ENCODE results near the gene CHSY1. TPM values are rescaled to one million over a fixed set of nuclear protein-coding genes. Genes with fewer than 3 reads are reported as not detected.

Gene CHSY1
- polyA plus RNA-seq, 1 donor from 2014 or later, result 16.1 TPM

DNA sequence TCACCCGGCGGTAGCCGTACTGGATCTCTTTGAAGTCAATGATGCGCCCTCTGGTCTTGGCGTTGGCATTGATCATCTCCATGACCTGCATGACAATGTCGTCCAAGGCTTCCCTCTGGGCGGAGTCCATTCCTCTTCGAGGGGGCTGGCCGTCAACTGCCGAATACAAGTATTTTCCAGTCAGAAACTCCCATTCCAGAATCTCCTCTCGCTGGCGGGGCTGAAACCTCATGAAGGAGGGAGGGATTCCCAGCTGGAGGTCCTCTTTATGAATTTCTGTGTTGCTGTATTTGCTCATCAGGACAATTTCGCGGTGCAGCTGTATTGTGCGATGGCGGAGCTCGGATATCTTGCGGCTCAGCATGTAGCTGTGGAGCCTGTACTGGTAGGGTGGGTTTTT lies 73.4 kb downstream of the CHSY1 start:
- Histone ChIP-seq H2AFZ (ENCODE audit: low read depth, low read length) (no peak overlapping the region), H3K9ac (ENCODE audit: low read length) (no peak overlapping the region), H3K79me2 (replicated peaks; ENCODE audit: insufficient read depth, low read length) (peaks cover 7% of the 10 kb centered on the region), H3K36me3 (ENCODE audit: insufficient read depth, low read length) (peaks cover 3% of the 10 kb centered on the region), H3F3A (ENCODE audit: insufficient read depth, low read length, poor library complexity, severe bottlenecking) (no peaks in the 10 kb centered on the region), H3K4me3 (ENCODE audit: low read length) (no peak overlapping the region), H3K27me3 (ENCODE audit: insufficient read depth, low read depth, low read length) (no peaks in the 10 kb centered on the region), H3K27ac (ENCODE audit: low read length) (no peak overlapping the region), H4K20me1 (ENCODE audit: insufficient read depth) (no peaks in the 10 kb centered on the region), H3K9me3 (ENCODE audit: low read length) (no peaks in the 10 kb centered on the region), H3K9me2 (ENCODE audit: insufficient read depth, low read length) (no peaks in the 10 kb centered on the region), H3K4me2 (ENCODE audit: low read length) (no peak overlapping the region)
- TF ChIP-seq REST (IDR thresholded peaks at IDR 0.05; ENCODE audit: borderline replicate concordance) (no peak), SMC3 (conservative IDR thresholded peaks at IDR 0.05; ENCODE audit: poor library complexity) (no peak), EP300 (conservative IDR thresholded peaks at IDR 0.05; ENCODE audit: poor library complexity, severe bottlenecking) (no peak), EZH2 (IDR thresholded peaks at IDR 0.05; ENCODE audit: borderline replicate concordance, insufficient read depth, low read length, poor library complexity, severe bottlenecking) (no peak), RAD21 (conservative IDR thresholded peaks at IDR 0.05) (no peak), MXI1 (conservative IDR thresholded peaks at IDR 0.05; ENCODE audit: poor library complexity, severe bottlenecking) (no peak), POLR2AphosphoS5 (IDR thresholded peaks at IDR 0.05) (no peak), CTCF (IDR thresholded peaks at IDR 0.05; ENCODE audit: poor library complexity, severe bottlenecking) (no peak), TAF1 (IDR thresholded peaks at IDR 0.05; ENCODE audit: low read depth) (no peak)

DNA sequence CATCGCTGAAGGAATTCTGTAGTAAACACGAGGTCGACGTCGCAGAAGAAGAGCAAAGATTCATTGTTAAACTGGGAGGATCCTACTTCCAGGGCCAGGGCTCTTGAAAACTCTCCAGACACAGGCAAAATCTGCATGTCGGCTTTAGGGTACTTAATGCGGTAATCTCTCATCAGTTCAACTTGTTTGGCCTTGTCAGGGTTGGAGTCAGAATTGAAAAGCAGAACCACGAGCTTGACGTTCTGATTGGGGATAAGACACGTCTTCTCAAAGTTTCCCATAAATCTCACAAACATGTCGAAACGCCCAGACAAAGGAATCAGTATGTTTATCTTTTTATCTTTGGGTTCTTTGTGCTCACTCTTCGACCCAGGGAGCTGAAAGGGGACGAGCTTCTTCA lies 74.0 kb downstream of the CHSY1 start:
- H4K20me1 ChIP-seq (ENCODE audit: insufficient read depth), result no peaks in the 10 kb centered on the region
- H3K36me3 ChIP-seq (ENCODE audit: insufficient read depth, low read length), result peaks cover 3% of the 10 kb centered on the region

More for the DNA sequence above, 74.0 kb downstream of the CHSY1 start:
- Histone ChIP-seq H2AFZ (ENCODE audit: low read depth, low read length) (no peak overlapping the region), H3K4me3 (ENCODE audit: low read length) (no peak overlapping the region), H3K9me2 (ENCODE audit: insufficient read depth, low read length) (no peaks in the 10 kb centered on the region), H3K27me3 (ENCODE audit: insufficient read depth, low read depth, low read length) (no peaks in the 10 kb centered on the region), H3K9me3 (ENCODE audit: low read length) (no peaks in the 10 kb centered on the region), H3K9ac (ENCODE audit: low read length) (no peak overlapping the region), H3K27ac (ENCODE audit: low read length) (no peak overlapping the region), H3F3A (ENCODE audit: insufficient read depth, low read length, poor library complexity, severe bottlenecking) (no peaks in the 10 kb centered on the region), H3K4me2 (ENCODE audit: low read length) (no peak overlapping the region), H3K79me2 (replicated peaks; ENCODE audit: insufficient read depth, low read length) (peaks cover 5% of the 10 kb centered on the region)
- TF ChIP-seq TAF1 (IDR thresholded peaks at IDR 0.05; ENCODE audit: low read depth) (no peak), EP300 (conservative IDR thresholded peaks at IDR 0.05; ENCODE audit: poor library complexity, severe bottlenecking) (no peak), SMC3 (conservative IDR thresholded peaks at IDR 0.05; ENCODE audit: poor library complexity) (no peak), POLR2AphosphoS5 (IDR thresholded peaks at IDR 0.05) (no peak), MXI1 (conservative IDR thresholded peaks at IDR 0.05; ENCODE audit: poor library complexity, severe bottlenecking) (no peak), EZH2 (IDR thresholded peaks at IDR 0.05; ENCODE audit: borderline replicate concordance, insufficient read depth, low read length, poor library complexity, severe bottlenecking) (no peak), RAD21 (conservative IDR thresholded peaks at IDR 0.05) (no peak), REST (IDR thresholded peaks at IDR 0.05; ENCODE audit: borderline replicate concordance) (no peak), CTCF (IDR thresholded peaks at IDR 0.05; ENCODE audit: poor library complexity, severe bottlenecking) (no peak)

All from neural cell (in vitro differentiated cells).